HEK293 (cell line): ENCODE measurements around the gene RAB1A.
"Not testable (repeated sequence)": the region's sequence is repeated elsewhere in the genome, so short reads cannot be mapped to it uniquely, and the experiment has no call there.

ENCODE experiments used
- CTCF ChIA-PET: fragments of 350-600 bp; formaldehyde crosslinking; extraction: SDS; loops from one replicate; lab custom pipeline; 2021; ENCODE audit warnings: antibody characterized with exemption; lab: Yijun Ruan, JAX
- POLR2A ChIA-PET: fragments of 300-600 bp; formaldehyde crosslinking; extraction: SDS; loops from one replicate; lab custom pipeline; 2020; ENCODE audit warnings: antibody characterized with exemption, inconsistent platforms; lab: Yijun Ruan, JAX
- H3K27ac ChIP-seq: fragments of 200-500 bp; sonication (Bioruptor generic); 2 replicates; pipeline ENCODE4 v1.5.1; 2014; ENCODE audit warnings: low read depth, low read length, control low read depth, inconsistent platforms; ENCODE audit errors: extremely low read depth
- H3K36me3 ChIP-seq, 2 experiments: fragments of 200-500 bp in 1 of 2; sonication (Bioruptor generic) in 1 of 2; 1 replicate in 1 of 2; 2 replicates in 1 of 2; pipeline ENCODE4 v1.5.1; 2014 to 2017; ENCODE audit warnings: inconsistent platforms in 2 of 2, low read length in 2 of 2; ENCODE audit not compliant: control insufficient read depth in 2 of 2, insufficient read depth in 1 of 2
- H3K4me1 ChIP-seq: fragments of 200-500 bp; sonication (Bioruptor generic); 2 replicates; pipeline ENCODE4 v1.5.1; 2014; ENCODE audit warnings: mild to moderate bottlenecking, low read length, inconsistent platforms; ENCODE audit not compliant: control insufficient read depth, insufficient read depth
- H3K4me3 ChIP-seq: 2 replicates; pipeline ENCODE4 v1.5.1; 2011; ENCODE audit warnings: low read depth, mild to moderate bottlenecking, control low read depth, low read length, moderate library complexity
- H3K9me3 ChIP-seq: fragments of 200-500 bp; sonication (Bioruptor generic); 2 replicates; pipeline ENCODE4 v1.5.1; 2014; ENCODE audit warnings: low read depth, low read length, inconsistent platforms; ENCODE audit not compliant: control insufficient read depth, insufficient read depth
- GLIS1 ChIP-seq: fragments of 450-650 bp; formaldehyde crosslinking; IDR thresholded peaks from 2 replicates; pipeline ENCODE4 v1.5.1; 2016; ENCODE audit warnings: missing biosample characterization, missing genetic modification characterization
- HOXD13 ChIP-seq: sonication (generic); formaldehyde crosslinking; IDR thresholded peaks from 2 replicates; pipeline ENCODE4 v1.8.0; 2022; ENCODE audit warnings: missing genetic modification reagents, borderline replicate concordance
- PRDM4 ChIP-seq: fragments of 450-650 bp; formaldehyde crosslinking; IDR thresholded peaks from 2 replicates; pipeline ENCODE4 v1.5.1; 2017; ENCODE audit warnings: missing biosample characterization, missing genetic modification characterization
- SCRT1 ChIP-seq: fragments of 450-650 bp; formaldehyde crosslinking; IDR thresholded peaks from 2 replicates; pipeline ENCODE4 v1.5.1; 2016; ENCODE audit warnings: missing biosample characterization, missing genetic modification characterization, borderline replicate concordance
- SP2 ChIP-seq: fragments of 450-650 bp; formaldehyde crosslinking; IDR thresholded peaks from 2 replicates; pipeline ENCODE4 v1.5.1; 2016; ENCODE audit warnings: missing biosample characterization, missing genetic modification characterization
- ZBTB17 ChIP-seq: fragments of 450-650 bp; formaldehyde crosslinking; IDR thresholded peaks from 2 replicates; pipeline ENCODE4 v1.5.1; 2016; ENCODE audit warnings: missing biosample characterization, missing genetic modification characterization
- ZNF169 ChIP-seq: fragments of 450-650 bp; formaldehyde crosslinking; IDR thresholded peaks from 2 replicates; pipeline ENCODE4 v1.5.1; 2016; ENCODE audit warnings: missing biosample characterization, missing genetic modification characterization
- ZNF221 ChIP-seq: fragments of 450-650 bp; formaldehyde crosslinking; IDR thresholded peaks from 2 replicates; pipeline ENCODE4 v1.5.1; 2017; ENCODE audit warnings: missing biosample characterization, missing genetic modification characterization, borderline replicate concordance
- ZNF558 ChIP-seq: fragments of 450-650 bp; formaldehyde crosslinking; IDR thresholded peaks from 2 replicates; pipeline ENCODE4 v1.5.1; 2016; ENCODE audit warnings: missing biosample characterization, missing genetic modification characterization
- ZNF670 ChIP-seq: fragments of 450-650 bp; formaldehyde crosslinking; IDR thresholded peaks from 2 replicates; pipeline ENCODE4 v1.5.1; 2016; ENCODE audit warnings: missing biosample characterization, missing genetic modification characterization, low read depth
- ZNF707 ChIP-seq: fragments of 450-650 bp; formaldehyde crosslinking; IDR thresholded peaks from 2 replicates; pipeline ENCODE4 v1.5.1; 2016; ENCODE audit warnings: missing biosample characterization, missing genetic modification characterization
- ZNF785 ChIP-seq: fragments of 450-650 bp; formaldehyde crosslinking; IDR thresholded peaks from 2 replicates; pipeline ENCODE4 v1.5.1; 2016; ENCODE audit warnings: missing biosample characterization, missing genetic modification characterization
- ZNF791 ChIP-seq: fragments of 450-650 bp; formaldehyde crosslinking; IDR thresholded peaks from 2 replicates; pipeline ENCODE4 v1.5.1; 2016; ENCODE audit warnings: missing biosample characterization, missing genetic modification characterization
- ZSCAN4 ChIP-seq: fragments of 450-650 bp; formaldehyde crosslinking; IDR thresholded peaks from 2 replicates; pipeline ENCODE4 v1.5.1; 2017; ENCODE audit warnings: missing biosample characterization, missing genetic modification characterization

The RAB1A gene

GRCh38 chr2:65129826-65130663 is at the start of gene RAB1A (continued):
- 0 out of 2 replicates have a peak, but pooled peaks have one; percentile 10 for TF ChIP-seq ZNF791 (tag by site-specific recombination)
- no peak for TF ChIP-seq ZNF169 (tag by site-specific recombination)
- no peak for TF ChIP-seq ZNF707 (tag by site-specific recombination)
- TF ChIP-seq, all 188 proteins: peak for 43

DNA sequence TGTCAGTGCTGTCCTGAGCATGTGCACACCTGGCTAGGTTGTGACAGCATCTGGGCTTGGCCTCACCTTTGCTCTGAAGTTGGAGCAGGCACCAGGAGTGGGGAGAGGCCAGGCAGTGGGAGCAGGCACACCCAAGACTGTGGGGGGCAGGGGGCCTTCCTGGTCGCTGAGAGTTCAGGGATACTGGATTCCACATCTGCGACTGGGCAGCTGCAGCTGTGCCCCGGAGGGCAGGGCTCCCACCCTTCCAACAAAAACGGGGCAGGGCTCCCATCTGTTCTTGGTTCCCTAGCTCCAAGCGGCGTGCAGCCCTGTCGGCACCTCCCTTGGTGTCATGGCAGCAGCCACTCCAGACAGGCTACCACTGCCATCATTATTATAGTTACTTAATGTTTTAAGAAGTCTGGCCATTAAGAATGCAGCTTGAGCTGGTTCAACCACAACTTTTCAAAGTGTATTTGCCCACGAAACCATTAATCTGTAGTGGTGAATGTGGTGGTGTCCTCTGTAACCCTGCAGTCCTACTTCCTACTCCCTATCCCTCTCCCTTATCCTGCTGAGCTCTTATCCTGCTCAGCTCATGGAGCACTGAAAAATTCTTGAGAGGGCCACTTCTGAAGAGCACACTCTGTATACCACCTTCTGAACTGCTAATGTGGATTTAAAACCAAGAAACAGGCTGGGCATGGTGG is 48.0 kb upstream of the RAB1A start:
- TF ChIP-seq ZNF785 (tag by site-specific recombination) (no peak), HOXD13 (CRISPR knock-in tag) (no peak), GLIS1 (tag by site-specific recombination) (no peak), SCRT1 (tag by site-specific recombination) (no peak), ZNF670 (tag by site-specific recombination) (no peak), PRDM4 (tag by site-specific recombination) (no peak), ZNF221 (tag by site-specific recombination) (no peak), SP2 (tag by site-specific recombination) (no peak), ZBTB17 (tag by site-specific recombination) (no peak)
- H3K9me3 ChIP-seq, result no peaks in the 10 kb centered on the region
- POLR2A ChIA-PET, result no interaction called here
- no peak overlapping the region for H3K27ac ChIP-seq
- no peaks in the 10 kb centered on the region for H3K4me1 ChIP-seq
- H3K36me3 ChIP-seq, result no peaks in the 10 kb centered on the region
- CTCF ChIA-PET, result interaction anchor here (0.7 to 1.1 kb wide), 3 partner anchors 9 to 113 kb away, joined by 4 to 5 read pairs (median 5); no protein-coding TSS in a partner anchor
- H3K4me3 ChIP-seq, result no peak overlapping the region

GRCh38 chr2:65175894-65176530 is 46.1 kb upstream of the RAB1A start:
- Histone ChIP-seq H3K36me3 (no peaks in the 10 kb centered on the region), H3K9me3 (no peaks in the 10 kb centered on the region), H3K4me3 (no peak overlapping the region), H3K4me1 (no peaks in the 10 kb centered on the region), H3K27ac (no peak overlapping the region)
- ChIA-PET POLR2A (no interaction called here), CTCF (interaction anchor here (0.6 kb wide), 1 partner anchor 8 kb away, joined by 6 read pairs; no protein-coding TSS in a partner anchor)
- TF ChIP-seq ZNF558 (tag by site-specific recombination) (no peak), ZSCAN4 (tag by site-specific recombination) (peak; percentile 63)
- TF ChIP-seq, all 188 proteins: peak for 1

GRCh38 chr2:65174031-65174430 is 44.1 kb upstream of the RAB1A start:
- H3K4me1 ChIP-seq, H3K9me3 ChIP-seq, H3K36me3 ChIP-seq, POLR2A ChIA-PET, H3K27ac ChIP-seq, H3K4me3 ChIP-seq: not testable (repeated sequence)
- CTCF ChIA-PET, result interaction anchor here (0.5 to 1.7 kb wide), 2 partner anchors 14 to 183 kb away, joined by 4 to 6 read pairs; no protein-coding TSS in a partner anchor
